ACHN (cell line): ENCODE data around the gene CDK11B.
"Not testable (repeated sequence)": the region's sequence is repeated elsewhere in the genome, so short reads cannot be mapped to it uniquely, and the experiment has no call there.

Experiments
- DNase-seq: peaks from one replicate; pipeline ENCODE4 v3.0.0-alpha.2; 2015
- in situ Hi-C: cut with HindIII; loops from 2 replicates; pipeline ENCODE4 v1.10.0; 2017; ENCODE audit warnings: low sequenced_read_pairs, low pct_ligation_motif_present, low pct_unique_long_range_greater_than_20kb

CDK11B gene

GRCh38 chr1:1605034-1605591 is 53.7 kb downstream of the CDK11B start:
- DNase-seq: no peak
- in situ Hi-C loops: no loop called here

GRCh38 chr1:1604374-1605033 is 54.3 kb downstream of the CDK11B start:
- in situ Hi-C loops: no loop called here
- DNase-seq: no peak

- in situ Hi-C loops: no loop called here
- DNase-seq: no peak
Observed at GRCh38 chr1:1603671-1604373, 55.0 kb downstream of the CDK11B start.

- in situ Hi-C loops: no loop called here
Observed at GRCh38 chr1:1602968-1603506, 55.8 kb downstream of the CDK11B start.

GRCh38 chr1:1602304-1602967 is 56.4 kb downstream of the CDK11B start:
- in situ Hi-C loops: no loop called here
- DNase-seq: no peak

More at GRCh38 chr1:1602968-1603506, 55.8 kb downstream of the CDK11B start:
- no peak for DNase-seq

- in situ Hi-C loops: no loop called here
- DNase-seq: no peak
Observed at GRCh38 chr1:1601564-1602303, 57.1 kb downstream of the CDK11B start.

- in situ Hi-C loops: no loop called here
- DNase-seq: no peak
Observed at GRCh38 chr1:1600861-1601563, 57.8 kb downstream of the CDK11B start.

GRCh38 chr1:1599935-1600860 is 58.6 kb downstream of the CDK11B start, which contains the start of gene FNDC10:
Gene FNDC10 (minus strand): TSS chr1:1600135. CDS start chr1:1600015, 120 bp downstream.
- DNase-seq: no peak
- in situ Hi-C loops: no loop called here

GRCh38 chr1:1599030-1599934 is 59.5 kb downstream of the CDK11B start:
- in situ Hi-C loops: no loop called here
- peak; percentile 27 for DNase-seq

GRCh38 chr1:1598720-1599029 is 60.1 kb downstream of the CDK11B start:
- in situ Hi-C loops: no loop called here
- DNase-seq: no peak

- in situ Hi-C loops: no loop called here
- DNase-seq: no peak
Observed at GRCh38 chr1:1598051-1598719, 60.6 kb downstream of the CDK11B start.

GRCh38 chr1:1597275-1597930 is 61.4 kb downstream of the CDK11B start:
- in situ Hi-C loops: no loop called here
- peak; percentile 19 for DNase-seq

GRCh38 chr1:1596493-1597274 is 62.1 kb downstream of the CDK11B start:
- in situ Hi-C loops: no loop called here
- DNase-seq: no peak

- DNase-seq, in situ Hi-C loops: not testable (repeated sequence)
Observed at GRCh38 chr1:1595341-1595740, 63.5 kb downstream of the CDK11B start.
